CD4-positive, alpha-beta T cell treated with Interleukin-15 for 4 hours (primary cell): ENCODE results near the gene ADAMTS13.

Experiments
- DNase-seq: peaks from one replicate; pipeline ENCODE4 v3.0.0-alpha.2; 2020; ENCODE audit warnings: low spot score

ADAMTS13 gene

DNA sequence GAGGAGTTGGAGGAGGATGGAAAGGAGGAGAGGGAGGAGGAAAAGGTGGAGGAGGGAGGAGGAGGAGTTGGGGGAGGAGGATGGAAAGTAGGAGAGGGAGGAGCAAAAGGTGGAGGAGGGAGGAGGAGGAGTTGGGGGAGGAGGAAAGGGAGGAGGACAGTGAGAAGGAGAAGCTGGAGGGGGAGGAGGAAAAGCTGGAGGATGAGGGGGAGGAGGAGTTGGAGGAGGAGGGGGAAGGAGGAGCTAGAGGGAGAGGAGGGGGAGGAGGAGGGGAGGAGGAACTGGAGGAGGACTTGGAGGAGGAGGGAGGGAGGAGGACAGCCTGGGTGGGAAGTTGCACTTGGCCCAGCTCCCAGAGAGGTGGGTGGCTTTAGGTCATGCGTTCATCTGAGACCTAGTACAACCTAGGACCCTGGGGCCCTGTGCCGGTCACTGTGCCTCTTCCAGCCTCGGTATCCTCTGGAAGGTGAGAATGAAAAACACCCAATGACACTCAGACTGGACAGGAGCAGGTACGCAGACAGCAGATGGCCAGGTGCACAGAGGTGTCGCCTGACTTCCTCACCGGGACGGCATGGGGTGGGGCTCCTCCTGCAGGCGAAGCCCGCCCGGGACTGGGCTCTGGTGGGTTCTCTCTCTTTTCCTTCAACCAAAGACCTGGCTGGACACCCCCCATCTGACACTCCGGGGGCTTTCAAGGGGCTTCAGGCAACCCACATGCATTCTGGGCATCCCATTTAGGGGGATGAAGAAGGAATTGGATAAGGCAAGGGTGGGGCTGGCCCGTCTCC, 68.9 kb downstream of the ADAMTS13 start:
- DNase-seq: no peak

DNA sequence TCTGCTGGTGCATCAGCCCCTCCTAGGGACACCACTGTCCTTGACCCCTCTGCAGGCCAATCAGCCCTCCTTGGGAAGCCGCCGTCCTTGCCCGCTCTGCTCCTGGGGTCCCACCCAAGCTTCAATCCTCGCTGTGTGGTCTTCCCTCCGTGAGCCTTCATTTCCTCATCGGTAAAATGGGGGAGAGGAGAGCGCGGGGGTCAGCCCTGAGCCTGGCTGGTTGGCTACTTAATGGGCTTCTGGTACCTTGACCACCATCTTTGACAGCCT, 69.4 kb downstream of the ADAMTS13 start:
- no peak for DNase-seq

DNA sequence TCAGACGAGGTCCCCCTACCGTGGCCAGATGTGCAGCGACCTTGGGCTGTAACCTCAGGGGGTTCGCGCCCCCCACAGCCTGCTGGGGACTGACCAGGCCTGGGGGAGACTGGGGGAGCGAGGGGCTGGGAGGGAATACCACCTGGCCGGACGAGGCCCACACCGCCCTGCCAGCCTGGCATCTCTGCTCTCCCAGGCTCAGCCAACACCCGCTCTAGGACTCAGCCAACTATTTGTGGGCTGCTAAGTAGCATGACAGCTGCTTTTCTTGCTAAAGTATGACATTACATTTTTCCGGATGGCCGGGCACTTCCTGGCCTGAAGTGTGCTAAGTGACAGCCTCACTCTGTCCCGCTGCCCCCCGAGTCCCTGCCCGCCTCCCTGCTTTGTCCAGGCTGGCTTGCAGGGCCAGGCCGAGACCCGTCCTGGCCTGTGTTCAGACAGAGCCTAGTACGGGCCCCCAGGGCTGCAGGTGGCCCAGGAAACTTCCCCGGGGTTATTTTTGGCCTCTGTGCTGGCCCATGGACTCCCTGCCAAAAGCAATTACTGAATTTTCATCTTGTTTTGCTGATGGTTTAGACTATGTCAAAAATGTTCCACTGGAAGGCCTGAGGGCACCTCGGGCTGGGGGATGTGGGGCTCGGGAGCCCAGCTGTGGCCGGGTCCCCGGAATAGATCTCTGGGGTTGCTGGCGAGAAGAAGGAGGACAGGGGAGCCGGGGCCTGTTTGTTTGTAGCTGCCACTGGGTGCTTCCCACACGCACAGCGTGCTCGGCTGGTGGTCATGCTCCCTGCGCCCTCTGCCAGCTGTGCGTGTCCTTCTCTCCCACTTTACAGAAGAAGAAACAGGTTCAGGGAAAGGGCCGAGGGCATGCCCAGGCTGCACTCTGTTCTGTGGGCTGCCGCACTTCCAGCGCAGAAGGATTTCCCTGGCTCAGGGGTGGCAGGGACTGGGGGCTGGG, 70.2 kb downstream of the ADAMTS13 start:
- no peak for DNase-seq

- DNase-seq: no peak
These were observed 71.3 kb downstream of the ADAMTS13 start for GRCh38 chr9:133493428-133493827.

DNA sequence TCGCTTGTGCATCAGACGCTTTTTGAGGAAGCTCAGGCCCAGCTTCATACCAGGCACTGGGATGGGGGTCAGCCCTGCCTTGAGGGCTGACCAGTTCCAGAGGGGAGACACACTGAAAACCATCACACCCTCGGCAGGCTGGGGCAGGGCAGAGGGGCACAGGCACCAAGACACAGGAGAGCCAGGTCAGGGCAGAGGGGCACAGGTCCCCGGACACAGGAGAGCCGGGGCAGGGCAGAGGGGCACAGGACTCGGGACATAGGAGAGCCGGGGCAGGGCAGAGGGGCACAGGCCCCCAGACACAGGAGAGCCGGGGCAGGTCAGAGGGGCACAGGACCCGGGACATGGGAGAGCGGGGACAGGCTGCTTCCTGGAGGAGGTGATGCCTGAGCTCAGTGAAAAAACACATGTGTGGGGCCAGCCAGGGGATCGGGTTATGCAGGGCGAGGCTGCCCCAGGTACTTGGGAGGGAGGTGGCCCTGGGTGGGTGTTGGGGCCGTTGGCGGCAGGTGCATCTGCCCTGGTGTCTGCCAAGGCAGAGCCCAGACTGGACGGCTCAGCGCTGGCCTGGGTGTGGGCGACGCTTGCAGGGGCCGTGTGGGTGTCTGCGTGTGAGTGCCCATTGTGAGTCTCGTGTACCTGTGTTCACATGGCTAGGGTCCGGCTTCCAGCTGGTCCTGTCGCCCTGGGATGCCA, 71.8 kb downstream of the ADAMTS13 start:
- DNase-seq: no peak

DNA sequence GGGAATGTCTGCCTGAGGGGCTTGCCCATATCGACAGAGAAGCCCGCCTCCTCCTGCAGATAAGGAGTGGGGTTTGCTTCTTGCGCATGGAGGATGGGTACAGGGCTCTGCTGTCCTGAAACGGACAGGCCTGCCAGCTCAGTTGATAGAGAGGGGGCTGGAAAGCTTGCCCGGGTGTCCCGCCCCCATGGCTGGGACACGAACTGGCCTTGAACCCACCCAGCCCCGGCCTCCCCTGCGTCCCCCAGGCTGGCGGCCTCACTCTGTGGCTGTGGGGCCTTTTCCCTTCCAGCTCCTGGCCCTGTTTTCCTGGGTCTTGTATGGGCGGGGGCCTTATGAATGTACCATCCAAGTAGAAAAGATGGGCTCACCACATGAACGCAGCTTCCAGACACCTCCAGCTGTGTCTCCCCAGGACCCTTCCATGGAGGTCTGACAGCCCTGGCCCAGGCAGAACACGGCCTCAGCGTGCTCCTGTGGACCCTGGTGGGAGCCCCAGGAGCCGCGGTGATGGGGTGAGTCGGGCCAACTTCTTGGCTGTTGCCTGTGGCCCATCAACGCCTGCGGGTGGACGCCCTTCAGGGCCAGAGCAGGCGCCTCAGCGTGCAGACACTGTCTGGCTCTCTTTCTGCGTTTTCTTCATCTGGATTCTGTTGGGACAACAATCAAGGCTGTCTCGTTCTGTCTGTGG, 72.6 kb downstream of the ADAMTS13 start:
- no peak for DNase-seq

DNA sequence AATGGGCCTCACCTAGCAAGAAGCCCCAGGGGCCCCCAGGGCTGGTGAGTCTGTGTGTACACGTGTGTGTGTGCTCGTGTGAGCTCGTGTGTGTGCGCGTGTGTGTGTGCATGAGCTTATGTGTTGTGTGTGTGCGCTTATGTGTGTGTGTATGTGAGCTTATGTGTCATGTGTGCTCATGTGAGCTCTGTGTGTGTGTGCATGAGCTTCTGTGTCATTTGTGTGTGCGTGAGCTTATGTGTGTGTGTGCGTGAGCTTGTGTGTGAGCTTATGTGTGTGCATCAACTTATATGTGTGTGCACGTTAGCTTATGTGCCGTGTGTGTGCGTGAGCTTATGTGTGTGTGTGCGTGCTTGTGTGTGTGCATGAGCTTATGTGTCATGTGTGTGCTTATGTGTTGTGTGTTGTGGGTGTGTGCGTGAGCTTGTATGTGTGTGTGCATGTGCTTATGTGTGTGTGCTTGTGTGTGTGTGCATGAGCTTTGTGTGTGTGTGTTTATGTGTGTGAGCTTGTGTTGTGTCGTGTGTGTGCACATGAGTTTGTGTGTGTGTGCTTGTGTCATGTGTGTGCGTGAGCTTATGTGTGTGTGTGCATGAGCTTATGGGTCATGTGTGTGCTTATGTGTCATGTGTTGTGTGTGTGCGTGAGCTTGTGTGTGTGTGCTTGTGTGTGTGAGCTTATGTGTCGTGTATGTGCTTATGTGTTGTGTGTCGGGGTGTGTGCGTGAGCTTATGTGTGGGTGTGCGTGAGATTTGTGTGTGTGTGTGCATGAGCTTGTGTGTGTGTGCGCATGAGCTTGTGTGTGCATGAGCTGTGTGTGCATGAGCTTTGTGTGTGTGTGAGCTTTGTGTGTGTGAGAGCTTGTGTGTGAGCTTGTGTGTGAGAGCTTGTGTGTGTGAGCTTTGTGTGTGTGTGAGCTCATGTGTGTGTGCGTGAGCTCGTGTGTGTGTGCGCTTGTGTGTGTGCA, 73.4 kb downstream of the ADAMTS13 start:
- no peak for DNase-seq

DNA sequence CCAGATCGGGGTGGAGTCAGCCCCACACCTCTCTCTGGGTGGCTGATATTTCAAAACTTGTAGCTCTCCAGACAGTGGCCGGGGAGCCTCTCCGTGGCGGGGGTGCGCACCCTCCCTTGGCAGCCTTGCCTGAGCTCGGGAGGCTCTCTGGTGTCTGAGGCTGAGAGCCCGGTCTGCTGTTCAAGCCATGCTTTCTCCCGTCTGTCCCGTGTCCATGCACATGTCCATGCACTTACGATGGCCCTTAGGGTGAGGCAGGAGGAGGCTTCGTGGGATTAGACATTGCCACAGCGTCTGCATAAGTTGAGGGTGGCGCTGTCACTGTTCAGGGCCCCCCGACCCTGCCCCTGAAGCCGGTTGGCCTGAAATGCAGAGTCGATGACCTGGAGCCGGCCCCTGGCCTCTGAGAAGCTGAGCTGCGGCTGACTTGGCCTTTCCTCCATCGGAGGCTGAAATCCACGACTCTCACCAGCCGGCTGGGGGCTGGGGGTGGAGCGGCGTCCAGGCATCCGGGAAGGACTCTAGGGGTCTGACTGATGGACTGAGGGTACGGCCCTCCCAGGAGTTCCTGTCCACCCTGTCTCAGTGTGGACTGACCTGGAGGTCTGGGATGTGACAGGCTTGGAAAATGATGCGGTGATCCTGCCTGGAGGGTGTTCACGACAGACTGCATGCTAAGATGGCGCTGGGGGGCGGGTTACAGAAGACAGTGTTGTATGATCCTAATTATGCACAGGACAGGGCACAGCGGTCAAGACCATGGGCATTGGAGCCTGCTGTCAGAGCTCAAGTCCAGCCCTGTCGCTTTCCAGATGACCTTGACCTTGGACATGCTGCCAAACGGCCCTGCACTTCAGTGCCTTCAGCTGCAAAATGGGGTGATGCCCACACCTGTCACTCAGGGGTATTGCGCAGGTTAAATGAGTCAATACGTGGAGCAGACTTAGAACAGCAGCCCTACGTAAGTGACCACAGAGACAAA, 75.0 kb downstream of the ADAMTS13 start:
- no peak for DNase-seq

- DNase-seq: no peak
These were observed 77.1 kb downstream of the ADAMTS13 start for GRCh38 chr9:133499132-133499891.

- no peak for DNase-seq
These were observed 77.7 kb downstream of the ADAMTS13 start for GRCh38 chr9:133499892-133500270.

DNA sequence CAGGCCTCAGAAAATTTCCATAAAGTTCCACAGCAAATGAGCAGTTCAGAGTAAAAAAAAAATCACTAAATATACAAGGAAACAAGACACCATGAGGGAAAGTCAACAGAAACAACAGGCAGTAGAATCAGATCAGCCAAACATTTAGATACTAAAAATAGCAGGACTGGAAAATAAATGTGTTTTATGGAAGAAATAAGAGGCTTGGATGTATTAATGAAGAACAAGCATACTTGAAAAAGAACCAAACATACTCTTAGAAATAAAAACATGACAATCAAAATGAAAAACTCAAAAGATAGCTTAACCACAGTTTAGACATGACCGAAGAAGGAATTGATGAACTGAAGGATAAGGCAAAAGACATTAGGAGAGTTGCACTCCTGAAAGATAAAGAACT, 79.9 kb downstream of the ADAMTS13 start:
- DNase-seq: no peak

DNA sequence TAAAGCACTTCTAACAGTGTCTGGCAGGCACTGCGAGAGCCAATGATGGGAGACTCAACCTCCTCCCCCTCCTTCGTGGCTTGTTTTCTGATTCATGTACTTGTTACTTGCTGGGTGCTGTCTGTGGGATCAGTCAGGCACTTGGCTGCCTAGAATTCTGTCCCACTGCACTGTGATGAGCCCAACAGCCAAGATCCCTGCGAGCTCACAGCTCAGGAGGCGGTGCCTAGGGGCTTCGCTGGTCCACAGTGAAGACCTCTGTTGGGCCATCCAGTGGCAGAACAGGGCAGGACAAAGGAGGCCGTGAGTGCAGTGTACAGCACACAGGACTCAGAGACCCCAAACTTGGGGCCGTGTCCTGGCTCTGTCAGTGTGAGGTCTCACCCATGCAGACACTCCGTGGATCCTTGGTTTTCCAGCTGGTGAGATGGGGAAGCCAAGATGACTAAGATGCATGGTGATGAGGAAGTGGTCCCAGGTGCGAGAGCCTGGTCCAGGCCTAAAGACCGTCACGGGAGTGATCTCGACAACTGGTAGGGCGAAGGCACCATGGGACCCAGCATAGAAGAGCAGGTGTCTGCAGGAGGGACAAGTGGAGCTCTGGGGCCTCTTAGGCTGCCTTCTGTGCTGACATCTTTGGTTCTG, 83.1 kb downstream of the ADAMTS13 start:
- DNase-seq: no peak

DNA sequence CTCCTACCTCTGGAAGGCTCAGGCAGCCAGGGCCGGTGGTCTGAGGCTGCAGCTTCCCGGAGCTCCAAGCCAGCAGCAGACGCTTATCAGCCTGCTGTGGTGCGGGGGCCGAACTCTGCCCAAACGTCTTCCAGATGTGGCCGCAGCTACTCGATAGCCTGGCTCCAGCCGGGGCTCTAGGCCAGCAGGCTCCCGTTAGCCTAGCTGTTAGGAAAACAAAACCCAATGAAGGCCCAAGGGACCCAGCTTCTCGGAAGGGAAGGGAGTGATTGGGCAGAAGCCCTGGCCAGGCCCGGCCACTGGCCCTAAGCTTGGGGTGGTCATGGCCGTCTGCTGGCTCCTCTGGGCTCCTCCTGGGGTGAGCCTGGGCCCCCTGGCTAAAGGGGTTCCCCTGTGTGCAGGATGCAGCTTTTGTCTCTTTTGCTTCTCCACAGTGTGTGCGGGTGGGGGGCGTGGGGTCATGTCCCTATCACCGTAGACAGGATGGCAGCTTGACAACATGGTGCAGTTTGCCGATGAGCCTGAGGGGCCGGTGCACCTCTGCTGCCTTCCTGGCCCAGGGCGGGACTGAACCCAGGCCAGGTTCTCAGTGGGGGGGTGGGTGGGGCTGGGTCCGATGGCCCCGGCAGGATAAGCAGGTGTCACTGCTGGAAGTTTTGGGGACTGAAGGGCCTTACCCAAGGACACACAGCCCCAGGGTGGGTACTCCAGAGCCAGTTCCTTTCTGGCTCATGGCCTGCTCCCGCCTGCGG, 83.9 kb downstream of the ADAMTS13 start:
- no peak for DNase-seq

DNA sequence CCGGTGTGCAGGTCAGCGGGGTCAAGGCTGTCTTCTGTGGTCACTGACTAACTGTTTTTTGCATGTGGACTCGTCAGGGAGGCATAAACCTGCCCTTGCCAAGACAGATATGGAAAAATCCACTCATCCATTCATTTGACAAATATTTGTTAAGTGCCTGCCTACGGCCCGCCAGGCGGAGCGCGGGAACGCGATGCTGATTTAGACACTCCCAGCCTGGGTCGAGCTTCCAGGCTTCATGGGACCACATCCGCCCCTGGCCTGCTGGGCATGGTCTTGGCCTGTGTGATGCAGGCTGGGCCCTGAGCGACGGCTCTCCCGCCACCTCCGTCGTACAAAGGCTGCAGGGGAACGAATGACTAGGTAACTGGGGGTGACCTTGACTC, 84.5 kb downstream of the ADAMTS13 start:
- no peak for DNase-seq

DNA sequence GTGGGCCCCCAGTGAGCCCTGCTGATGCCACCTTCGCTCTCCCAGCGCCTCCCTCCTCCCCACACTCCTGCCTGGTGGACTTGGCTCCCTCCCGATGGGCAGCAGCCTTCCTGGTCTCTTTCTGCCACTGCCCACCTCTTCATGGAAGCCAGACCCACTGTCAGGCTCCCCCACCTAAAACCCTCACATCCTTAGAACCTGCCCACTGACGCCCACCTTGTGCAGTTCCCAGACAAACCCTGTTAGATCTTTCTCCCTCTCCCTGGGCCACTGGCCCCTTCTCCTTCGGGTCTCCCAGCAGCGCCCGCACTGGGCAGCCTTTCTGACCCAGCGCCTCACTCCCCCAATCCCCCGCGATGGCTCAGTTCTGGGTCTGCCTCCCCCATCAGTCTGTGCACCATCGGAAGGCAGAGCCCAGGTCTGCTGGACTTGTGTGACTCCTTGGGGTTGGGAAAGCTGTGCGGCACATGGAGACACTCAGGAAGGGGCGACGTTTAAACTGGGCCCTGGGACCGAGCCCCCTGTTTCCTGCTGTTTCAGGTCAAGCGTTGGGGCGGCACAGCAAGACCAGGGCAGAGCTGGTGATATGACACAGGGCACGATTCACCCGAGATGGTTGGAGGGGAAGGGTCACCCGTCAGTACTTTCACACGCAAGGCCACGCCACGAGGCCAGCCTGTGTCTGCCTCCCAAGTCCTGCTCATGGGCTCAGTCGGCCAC, 85.2 kb downstream of the ADAMTS13 start:
- DNase-seq: no peak

DNA sequence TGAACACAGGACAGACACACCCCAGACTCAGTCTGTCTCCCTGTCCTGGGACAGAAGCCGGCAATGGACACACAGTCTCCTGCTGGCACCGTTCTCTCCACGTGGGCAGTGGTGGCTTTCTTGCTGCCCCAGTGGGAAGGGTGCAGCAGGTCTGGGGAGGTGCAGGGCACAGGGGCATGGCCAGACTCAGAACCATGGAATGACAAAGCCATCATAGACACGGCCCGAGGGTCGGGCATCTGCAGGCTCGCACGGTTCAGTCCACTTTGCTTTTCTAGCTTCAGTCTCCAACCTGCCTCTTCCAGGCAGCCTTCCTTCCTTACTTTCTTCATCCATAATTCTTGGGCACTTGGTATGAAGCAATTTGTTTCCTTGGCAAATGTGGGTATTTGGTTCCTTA, 85.9 kb downstream of the ADAMTS13 start:
- no peak for DNase-seq
